ENCODE data around the gene STAT1.

- TF ChIP-seq CTCF (IDR thresholded peaks at IDR 0.05; ENCODE audit: low read length) = no peak
- no peak for TF ChIP-seq EZH2 (IDR thresholded peaks at IDR 0.05; ENCODE audit: borderline replicate concordance, low read length)
These were observed 26.0 kb downstream of the STAT1 start for GRCh38 chr2:190987938-190988337.

Measured in OCI-LY1 (cell line).